Heart left ventricle (tissue), 16 donors: Measurements from ENCODE around the gene RBM15. TPM values are rescaled to one million over a fixed set of nuclear protein-coding genes. Genes with fewer than 3 reads are reported as not detected.

Source experiments
- ATAC-seq, 4 donors: fragments of 200-7000 bp; cut with Tn5 transposase; one replicate each; pipeline ENCODE4 v1.9.1; 2020 to 2022; ENCODE audit warnings: moderate library complexity in 4 of 4, mild to moderate bottlenecking in 3 of 4, moderate number of reproducible peaks in 1 of 4
- DNase-seq, 5 donors: peaks; one replicate each; pipeline ENCODE4 v3.0.0-alpha.2; 2020
- H3K27ac ChIP-seq, 12 donors: fragments of 200-600 bp; sonication (generic) in 4 of 12; one replicate each; pipeline versions ENCODE4 v1.5.0 to v1.8.0; 2016 to 2022; ENCODE audit warnings: mild to moderate bottlenecking in 2 of 12
- H3K27me3 ChIP-seq, 9 donors: fragments of 200-600 bp; sonication (generic) in 2 of 9; one replicate each; pipeline versions ENCODE4 v1.5.1 to v1.8.0; 2016 to 2022; ENCODE audit warnings: mild to moderate bottlenecking in 3 of 9
- H3K36me3 ChIP-seq, 9 donors: fragments of 200-600 bp; sonication (generic) in 2 of 9; one replicate each; pipeline versions ENCODE4 v1.5.0 to v1.8.0; 2018 to 2022; ENCODE audit warnings: mild to moderate bottlenecking in 2 of 9
- H3K4me1 ChIP-seq, 12 donors: fragments of 200-600 bp; sonication (generic) in 4 of 12; one replicate each; pipeline versions ENCODE4 v1.5.0 to v1.8.0; 2016 to 2022; ENCODE audit warnings: mild to moderate bottlenecking in 3 of 12
- H3K4me3 ChIP-seq, 12 donors: fragments of 200-600 bp; sonication (generic) in 4 of 12; one replicate each; pipeline versions ENCODE4 v1.5.0 to v1.8.0; 2017 to 2022; ENCODE audit warnings: mild to moderate bottlenecking in 9 of 12, moderate library complexity in 4 of 12
- H3K9me3 ChIP-seq, 12 donors: fragments of 200-600 bp; sonication (generic) in 4 of 12; one replicate each; pipeline versions ENCODE4 v1.5.0 to v1.8.0; 2016 to 2022; ENCODE audit warnings: mild to moderate bottlenecking in 1 of 12
- POLR2A ChIP-seq, 2 donors: fragments of 450-650 bp; IDR thresholded peaks; one replicate each; pipeline ENCODE4 v1.6.1; 2017; ENCODE audit warnings: antibody characterized with exemption in 2 of 2, mild to moderate bottlenecking in 2 of 2, moderate library complexity in 2 of 2
- WGBS, 4 donors: extraction: QIAGEN DNeasy Blood & Tissue Kit in 2 of 4; methylation state at CpG; one replicate each; pipeline versions ENCODE4 v1.1.5 to v1.1.7; 2013 to 2018; 5-methylcytosine and 5-hydroxymethylcytosine counted together
- intact Hi-C, 10 donors: fragments of 100-400 bp; cut with DNase I; formaldehyde crosslinking; loops; one replicate each; pipeline versions ENCODE4 v1.11.1 to v1.14.2; 2022
- polyA plus RNA-seq, 2 donors: library from polyadenylated mRNA; stranded (reverse); fragments of 200-250 nt; gene quantifications; one replicate each; pipeline ENCODE4 v1.2.3, GENCODE V29; 2013
- total RNA-seq, 9 donors: library from RNA; depleted of rRNA in 2 of 9; stranded (reverse); fragments of >200 nt in 2 of 9; fragmentation: NEBNext Ultra II Directional in 3 of 9; extraction: Animal tissue kit (Norgen Biotek cat#: 25700) in 3 of 9; gene quantifications; one replicate each; pipeline versions ENCODE4 v1.1.0 to v1.2.4, GENCODE V29; 2016 to 2023
- TF ChIP-seq, protein P1 (sequence below), 12 donors: fragments of 200-600 bp; sonication (generic) in 4 of 12; IDR thresholded peaks; one replicate each; pipeline versions ENCODE4 v1.5.0 to v1.8.0; 2018 to 2022; ENCODE audit warnings: antibody characterized with exemption in 12 of 12, mild to moderate bottlenecking in 5 of 12
- donor health status: ischemic (EF 13 %, LVEDD 7.1; RV severe dilation, severe dysfunction).
- donor health status: healthy with polysubstance abuse.
- donor health status: DM: no; HTN: yes; CAD: no.
- donor health status: DM: no; HTN: no; CAD: no.
- donor health status: ischemic (EF 25% LVEDD 6.9; RV normal size, moderate dysfunction).
- donor health status: ischemic (EF 25% LVEDD 5.7; RV mildly dilated, moderate dysfunction).
- donor health status: healthy.
- donor health status: DM: yes; HTN: yes; CAD: no.
- donor health status: ischemic (EF 35%, LVEDD 5.7; RV mildly dilated, moderate dysfunction).
- donor health status: nonischemic (EF 11% LVEDD 7.7; RV severe dilation, severe dysfunction).
- donor health status: DM: yes; HTN: yes; CAD: no.
- donor health status: PGD.
- donor health status: ischemic (EF 29% LVEDD 5.4; RV normal size, mild dysfunction).
- donor health status: nonischemic (EF 23%, LVEDD 6.1; RV moderate dilation, normal function).

The RBM15 gene
- total and polyA plus RNA-seq, 11 donors: 4.6 to 24.4 (median 16.3) TPM

GRCh38 chr1:110326826-110327225, 12.4 kb upstream of the RBM15 start:
- intact Hi-C loops: no loop called here
- no peaks in the 10 kb centered on the region for H3K27me3 ChIP-seq
- H3K9me3 ChIP-seq: peaks cover 0 to 3% (median 0%) of the 10 kb centered on the region in 12 donors
- H3K4me3 ChIP-seq: no peak overlapping the region
- DNase-seq: no peak
- H3K36me3 ChIP-seq: no peaks in the 10 kb centered on the region
- WGBS, 4 donors: 60 to 77% (median 69%) methylated on average over 1 of the region's 1 CpG
- peaks cover 0 to 4% (median 0%) of the 10 kb centered on the region in 12 donors for H3K4me1 ChIP-seq
- no peak for ATAC-seq
- no peak for TF ChIP-seq POLR2A (IDR thresholded peaks at IDR 0.05)
- TF ChIP-seq, protein P1, sequence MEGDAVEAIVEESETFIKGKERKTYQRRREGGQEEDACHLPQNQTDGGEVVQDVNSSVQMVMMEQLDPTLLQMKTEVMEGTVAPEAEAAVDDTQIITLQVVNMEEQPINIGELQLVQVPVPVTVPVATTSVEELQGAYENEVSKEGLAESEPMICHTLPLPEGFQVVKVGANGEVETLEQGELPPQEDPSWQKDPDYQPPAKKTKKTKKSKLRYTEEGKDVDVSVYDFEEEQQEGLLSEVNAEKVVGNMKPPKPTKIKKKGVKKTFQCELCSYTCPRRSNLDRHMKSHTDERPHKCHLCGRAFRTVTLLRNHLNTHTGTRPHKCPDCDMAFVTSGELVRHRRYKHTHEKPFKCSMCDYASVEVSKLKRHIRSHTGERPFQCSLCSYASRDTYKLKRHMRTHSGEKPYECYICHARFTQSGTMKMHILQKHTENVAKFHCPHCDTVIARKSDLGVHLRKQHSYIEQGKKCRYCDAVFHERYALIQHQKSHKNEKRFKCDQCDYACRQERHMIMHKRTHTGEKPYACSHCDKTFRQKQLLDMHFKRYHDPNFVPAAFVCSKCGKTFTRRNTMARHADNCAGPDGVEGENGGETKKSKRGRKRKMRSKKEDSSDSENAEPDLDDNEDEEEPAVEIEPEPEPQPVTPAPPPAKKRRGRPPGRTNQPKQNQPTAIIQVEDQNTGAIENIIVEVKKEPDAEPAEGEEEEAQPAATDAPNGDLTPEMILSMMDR (IDR thresholded peaks at IDR 0.05): no peak
- no peak overlapping the region for H3K27ac ChIP-seq

DNA sequence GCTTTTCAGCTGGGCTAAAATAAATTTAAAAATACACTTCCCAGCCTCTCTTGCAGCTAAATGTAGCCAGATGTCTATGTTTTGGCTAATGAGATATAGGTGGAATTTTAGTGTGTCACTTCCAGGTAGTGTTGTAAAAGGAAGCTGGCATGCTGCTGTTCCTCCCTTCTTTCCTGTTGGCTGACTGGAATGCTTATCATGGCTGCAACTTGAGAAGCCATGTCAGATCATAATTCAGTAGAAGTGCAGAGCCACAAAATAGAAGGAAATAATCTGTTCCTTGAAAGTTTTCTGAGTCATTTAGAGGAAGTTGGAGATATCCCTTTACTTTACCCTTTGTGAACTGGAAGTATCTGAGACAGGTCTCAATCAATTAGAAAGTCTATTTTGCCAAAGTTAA, 10.9 kb upstream of the RBM15 start:
- Histone ChIP-seq H3K4me3 (no peak overlapping the region), H3K36me3 (no peaks in the 10 kb centered on the region), H3K4me1 (peaks cover 0 to 4% (median 0%) of the 10 kb centered on the region in 12 donors), H3K27ac (no peak overlapping the region), H3K9me3 (peaks cover 0 to 3% (median 0%) of the 10 kb centered on the region in 12 donors), H3K27me3 (no peaks in the 10 kb centered on the region)
- DNase-seq (no peak), ATAC-seq (no peak)
- intact Hi-C loops: no loop called here
- TF ChIP-seq, protein P1 (IDR thresholded peaks at IDR 0.05): no peak
- TF ChIP-seq POLR2A (IDR thresholded peaks at IDR 0.05): no peak

DNA sequence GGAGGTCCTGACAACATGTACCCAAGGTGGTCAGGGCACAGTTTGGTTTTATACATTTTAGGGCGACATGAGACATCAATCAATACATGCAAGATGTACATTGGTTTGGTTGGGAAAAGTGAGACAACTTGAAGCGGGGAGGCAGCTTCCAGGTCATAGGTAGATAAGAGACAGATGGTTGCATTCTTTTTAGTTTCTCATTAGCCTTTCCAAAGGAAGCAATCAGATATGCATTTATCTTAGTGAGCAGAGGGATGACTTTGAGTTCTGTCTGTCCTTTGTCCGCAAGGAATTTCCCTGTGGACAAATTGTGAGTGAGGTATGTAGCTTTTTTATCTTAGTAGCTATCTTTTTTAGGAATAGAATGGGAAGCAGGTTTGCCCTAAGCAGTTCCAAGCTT, 10.5 kb upstream of the RBM15 start:
- DNase-seq (no peak), ATAC-seq (no peak)
- H3K9me3 ChIP-seq: peaks cover 0 to 3% (median 0%) of the 10 kb centered on the region in 12 donors
- no peaks in the 10 kb centered on the region for H3K27me3 ChIP-seq
- 89 to 95% (median 94%) methylated on average over 3 of the region's 3 CpGs for WGBS, 4 donors
- TF ChIP-seq, protein P1 (IDR thresholded peaks at IDR 0.05): no peak
- no peak for TF ChIP-seq POLR2A (IDR thresholded peaks at IDR 0.05)
- peaks cover 0 to 4% (median 0%) of the 10 kb centered on the region in 12 donors for H3K4me1 ChIP-seq
- no peak overlapping the region for H3K4me3 ChIP-seq
- no peak overlapping the region for H3K27ac ChIP-seq
- intact Hi-C loops: no loop called here
- no peaks in the 10 kb centered on the region for H3K36me3 ChIP-seq

DNA sequence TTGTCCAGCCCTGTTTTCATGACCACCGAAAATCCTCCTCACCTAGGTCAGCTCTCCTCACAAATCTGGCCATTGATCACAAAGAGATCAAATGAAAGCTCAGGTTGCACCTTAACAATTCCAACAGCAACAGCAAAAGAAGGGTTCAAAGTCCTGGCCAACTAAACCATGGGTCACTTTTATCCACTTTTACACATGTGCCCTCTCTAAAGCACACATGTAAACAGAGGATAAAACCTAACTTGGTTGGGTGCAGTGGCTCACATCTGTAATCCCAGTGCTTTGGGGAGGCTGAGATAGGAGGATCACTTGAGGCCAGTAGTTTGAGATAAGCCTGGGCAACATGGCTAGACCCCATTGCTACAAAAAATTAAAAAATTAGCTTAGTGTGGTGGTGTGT, 3.9 kb upstream of the RBM15 start:
- intact Hi-C loops: loop anchor here in 1 of 10 donors (5.0 kb wide), 1 partner anchor 72 kb away; the partner anchor contains the start of gene LAMTOR5
- H3K27ac ChIP-seq: no peak overlapping the region
- peaks cover 2 to 25% (median 13%) of the 10 kb centered on the region in 12 donors for H3K4me1 ChIP-seq
- TF ChIP-seq, protein P1 (IDR thresholded peaks at IDR 0.05): no peak
- TF ChIP-seq POLR2A (IDR thresholded peaks at IDR 0.05): no peak
- DNase-seq (no peak), ATAC-seq (no peak)
- H3K9me3 ChIP-seq: no peaks in the 10 kb centered on the region
- H3K27me3 ChIP-seq: no peaks in the 10 kb centered on the region
- no peak overlapping the region for H3K4me3 ChIP-seq
- WGBS, 4 donors: 91 to 94% (median 92%) methylated on average over 1 of the region's 1 CpG
- no peaks in the 10 kb centered on the region for H3K36me3 ChIP-seq
